PC-3 (cell line): ENCODE measurements around the gene ARHGAP8. TPM values are rescaled to one million over a fixed set of nuclear protein-coding genes. Genes with fewer than 3 reads are reported as not detected.

Source experiments
- ATAC-seq: fragments of 200-7000 bp; cut with Tn5 transposase; 2 replicates; pipeline ENCODE4 v1.9.1; 2020; ENCODE audit warnings: mild to moderate bottlenecking, moderate library complexity
- BruUV-seq: library from RNA; stranded (reverse); fragments of 400-500 nt; replicated peaks from 2 replicates; lab custom pipeline; 2021; lab: Mats Ljungman, UMichigan
- CTCF ChIA-PET: fragments of 300-600 bp; sonication (Branson Sonifier 250); formaldehyde crosslinking; loops from one replicate; lab custom pipeline; 2022; ENCODE audit warnings: antibody characterized with exemption; lab: Charles Lee
- POLR2A ChIA-PET: fragments of 300-600 bp; sonication (Branson Sonifier 250); formaldehyde crosslinking; loops from one replicate; lab custom pipeline; 2022; ENCODE audit warnings: antibody characterized with exemption; ENCODE audit not compliant: unreplicated experiment; lab: Charles Lee
- DNase-seq: peaks from one replicate; pipeline ENCODE4 v3.0.0-alpha.2; 2015
- H2AFZ ChIP-seq: fragments of 300-600 bp; sonication (generic); 2 replicates; pipeline ENCODE4 v1.6.0; 2016; ENCODE audit warnings: antibody characterized with exemption, low read length
- H3F3A ChIP-seq: fragments of 300-600 bp; sonication (generic); one replicate; pipeline ENCODE4 v1.6.0; 2017; ENCODE audit warnings: antibody characterized with exemption, low read length, control low read depth, mild to moderate bottlenecking; ENCODE audit not compliant: unreplicated experiment
- H3K27ac ChIP-seq: fragments of 300-600 bp; sonication (generic); 2 replicates; pipeline ENCODE4 v1.5.1; 2016; ENCODE audit warnings: mild to moderate bottlenecking, low read length
- H3K27me3 ChIP-seq: fragments of 300-600 bp; sonication (generic); 2 replicates; pipeline ENCODE4 v1.6.1; 2016; ENCODE audit warnings: low read length, mixed read lengths
- H3K36me3 ChIP-seq: fragments of 300-600 bp; sonication (generic); 2 replicates; pipeline ENCODE4 v1.6.1; 2016; ENCODE audit warnings: low read depth, mixed run types, low read length, mixed read lengths
- H3K4me1 ChIP-seq: fragments of 300-600 bp; sonication (generic); 2 replicates; pipeline ENCODE4 v1.5.1; 2016; ENCODE audit warnings: low read length; ENCODE audit not compliant: insufficient read depth
- H3K4me2 ChIP-seq: fragments of 300-600 bp; sonication (generic); 2 replicates; pipeline ENCODE4 v1.6.0; 2016; ENCODE audit warnings: low read length
- H3K4me3 ChIP-seq: fragments of 300-600 bp; sonication (generic); 2 replicates; pipeline ENCODE4 v1.5.1; 2016; ENCODE audit warnings: mild to moderate bottlenecking, low read length, mixed read lengths
- H3K79me2 ChIP-seq: fragments of 300-600 bp; sonication (generic); 2 replicates; pipeline ENCODE4 v1.6.1; 2017; ENCODE audit warnings: low read length, mixed read lengths
- H3K9ac ChIP-seq: fragments of 300-600 bp; sonication (generic); 2 replicates; pipeline ENCODE4 v1.6.0; 2016; ENCODE audit warnings: mild to moderate bottlenecking, low read length
- H3K9me2 ChIP-seq: fragments of 300-600 bp; sonication (generic); replicated peaks from 2 replicates; pipeline ENCODE4 v1.6.1; 2016; ENCODE audit warnings: mixed run types, low read length, mixed read lengths
- H3K9me3 ChIP-seq: fragments of 300-600 bp; sonication (generic); 2 replicates; pipeline ENCODE4 v1.6.1; 2016; ENCODE audit warnings: low read length, mixed read lengths
- H4K20me1 ChIP-seq: fragments of 300-600 bp; sonication (generic); 2 replicates; pipeline ENCODE4 v1.6.1; 2016; ENCODE audit warnings: low read length, mixed read lengths
- CTCF ChIP-seq: fragments of 300-600 bp; sonication (generic); conservative IDR thresholded peaks from 2 replicates; pipeline ENCODE4 v1.5.1; 2017; ENCODE audit warnings: antibody characterized with exemption, low read depth, mild to moderate bottlenecking, low read length
- EZH2 ChIP-seq: fragments of 300-600 bp; sonication (generic); IDR thresholded peaks from one replicate; pipeline ENCODE4 v1.6.1; 2017; ENCODE audit warnings: antibody characterized with exemption, mild to moderate bottlenecking, low read length; ENCODE audit not compliant: unreplicated experiment
- EZH2phosphoT487 ChIP-seq: fragments of 300-600 bp; sonication (generic); IDR thresholded peaks from 2 replicates; pipeline ENCODE4 v1.6.1; 2018; ENCODE audit warnings: mild to moderate bottlenecking, antibody characterized with exemption, low read length, borderline replicate concordance
- intact Hi-C: fragments of 100-400 bp; cut with micrococcal nuclease; formaldehyde crosslinking; loops from 2 replicates; pipeline ENCODE4 v1.9.0; 2023
- total RNA-seq: library from RNA; depleted of rRNA; stranded (reverse); fragments of >200 nt; gene quantifications from 2 replicates; pipeline ENCODE4 v1.2.3, GENCODE V29; 2014

ARHGAP8 gene
- total RNA-seq, 1 experiment from 2014 or later, result 30.9 TPM

- H3K36me3 ChIP-seq, result no peaks in the 10 kb centered on the region
- H3K9me3 ChIP-seq, result no peaks in the 10 kb centered on the region
- DNase-seq (no peak), ATAC-seq (no peak)
- no peak overlapping the region for H3K4me2 ChIP-seq
- ChIA-PET POLR2A (no interaction called here), CTCF (no interaction called here)
- no TSS peak for BruUV-seq
- intact Hi-C loops, result no loop called here
- no peak overlapping the region for H2AFZ ChIP-seq
- H3K4me3 ChIP-seq, result no peak overlapping the region
- peaks cover 22% of the 10 kb centered on the region for H3K4me1 ChIP-seq
- peaks cover 3% of the 10 kb centered on the region; the same call in 1 of the 2 replicates for H4K20me1 ChIP-seq
- H3K9me2 ChIP-seq, result no peaks in the 10 kb centered on the region
- H3K27ac ChIP-seq, result no peak overlapping the region
- no peak overlapping the region for H3K9ac ChIP-seq
- H3K27me3 ChIP-seq, result no peaks in the 10 kb centered on the region
- peaks cover 59% of the 10 kb centered on the region for H3K79me2 ChIP-seq
- no peaks in the 10 kb centered on the region for H3F3A ChIP-seq
- TF ChIP-seq EZH2phosphoT487 (no peak), CTCF (no peak), EZH2 (no peak)
Observed at GRCh38 chr22:44761025-44761424, 8.7 kb downstream of the ARHGAP8 start.

DNA sequence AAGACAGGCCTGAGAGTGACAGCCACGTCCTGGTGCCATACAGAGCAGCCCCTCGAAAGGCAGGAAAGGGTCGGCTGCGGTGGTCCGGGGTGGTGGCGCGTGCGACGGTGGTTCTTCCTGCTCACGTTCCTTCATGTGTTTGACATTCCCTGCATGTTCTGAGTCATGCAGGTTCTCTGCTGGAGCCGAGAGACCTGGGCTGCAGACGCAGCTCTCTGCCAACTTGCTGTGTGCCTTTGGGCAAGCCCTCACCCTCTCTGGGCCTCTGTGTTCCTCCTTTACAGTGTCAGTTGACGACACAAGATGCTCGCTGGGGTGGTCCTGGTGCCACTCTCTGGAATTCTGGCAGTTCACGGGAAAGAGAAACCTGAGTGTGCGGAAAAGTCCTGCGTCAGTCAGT, 12.0 kb downstream of the ARHGAP8 start:
- H3K9me2 ChIP-seq, result no peaks in the 10 kb centered on the region
- no peaks in the 10 kb centered on the region for H3K4me1 ChIP-seq
- no peaks in the 10 kb centered on the region for H3K36me3 ChIP-seq
- H3K27ac ChIP-seq, result no peak overlapping the region
- H3K4me2 ChIP-seq, result no peak overlapping the region
- H3K4me3 ChIP-seq, result no peak overlapping the region
- no peaks in the 10 kb centered on the region for H3K9me3 ChIP-seq
- ChIA-PET CTCF (no interaction called here), POLR2A (no interaction called here)
- no peak overlapping the region for H2AFZ ChIP-seq
- no TSS peak for BruUV-seq
- intact Hi-C loops, result no loop called here
- H3K9ac ChIP-seq, result no peak overlapping the region
- TF ChIP-seq CTCF (no peak), EZH2phosphoT487 (no peak), EZH2 (no peak)
- DNase-seq (no peak), ATAC-seq (no peak)
- H4K20me1 ChIP-seq, result no peaks in the 10 kb centered on the region
- no peaks in the 10 kb centered on the region for H3K27me3 ChIP-seq
- H3K79me2 ChIP-seq, result peaks cover 30% of the 10 kb centered on the region
- no peaks in the 10 kb centered on the region for H3F3A ChIP-seq

- no peak for TF ChIP-seq CTCF
- no peak for TF ChIP-seq EZH2phosphoT487
- TF ChIP-seq EZH2, result no peak
- H4K20me1 ChIP-seq, result no peaks in the 10 kb centered on the region
- H2AFZ ChIP-seq, result no peak overlapping the region
- intact Hi-C loops, result no loop called here
- no peak for DNase-seq
- CTCF ChIA-PET, result no interaction called here
- peaks cover 28% of the 10 kb centered on the region for H3K79me2 ChIP-seq
- H3F3A ChIP-seq, result no peaks in the 10 kb centered on the region
- no peaks in the 10 kb centered on the region for H3K9me3 ChIP-seq
- no peak overlapping the region for H3K4me3 ChIP-seq
- no peak overlapping the region for H3K4me2 ChIP-seq
- H3K27ac ChIP-seq, result no peak overlapping the region
- H3K4me1 ChIP-seq, result no peaks in the 10 kb centered on the region
- H3K36me3 ChIP-seq, result no peaks in the 10 kb centered on the region
- H3K9me2 ChIP-seq, result no peaks in the 10 kb centered on the region
- no peak for ATAC-seq
- POLR2A ChIA-PET, result no interaction called here
- no peak overlapping the region for H3K9ac ChIP-seq
- BruUV-seq, result no TSS peak
- H3K27me3 ChIP-seq, result no peaks in the 10 kb centered on the region
Observed at GRCh38 chr22:44764974-44765373, 12.6 kb downstream of the ARHGAP8 start.
